DND-41 (cell line): Measurements from ENCODE around the gene NCK1.

Experiments
- ATAC-seq: fragments of 200-7000 bp; cut with Tn5 transposase; 3 replicates; pipeline ENCODE4 v1.9.1; 2021; ENCODE audit warnings: low read depth; ENCODE audit not compliant: insufficient read depth
- DNase-seq: peaks from one replicate; pipeline ENCODE4 v3.0.0-alpha.2; 2020
- H2AFZ ChIP-seq: 2 replicates; pipeline ENCODE4 v1.6.0; 2012; ENCODE audit warnings: low read depth, low read length
- H3K27ac ChIP-seq: 2 replicates; pipeline ENCODE4 v1.5.1; 2012; ENCODE audit warnings: low read length, inconsistent platforms
- H3K27me3 ChIP-seq: fragments of 200-600 bp; sonication (generic); 2 replicates; pipeline ENCODE4 v1.6.0; 2012; ENCODE audit warnings: low read length, mild to moderate bottlenecking, inconsistent platforms; ENCODE audit not compliant: insufficient read depth, poor library complexity
- H3K36me3 ChIP-seq: 2 replicates; pipeline ENCODE4 v1.5.1; 2012; ENCODE audit warnings: low read length, inconsistent platforms; ENCODE audit not compliant: insufficient read depth
- H3K4me1 ChIP-seq: 2 replicates; pipeline ENCODE4 v1.5.1; 2012; ENCODE audit warnings: mild to moderate bottlenecking, low read length; ENCODE audit not compliant: insufficient read depth
- H3K4me2 ChIP-seq: 2 replicates; pipeline ENCODE4 v1.6.0; 2012; ENCODE audit warnings: mild to moderate bottlenecking, moderate library complexity, low read length, inconsistent platforms; ENCODE audit not compliant: insufficient read depth
- H3K4me3 ChIP-seq, 2 experiments: fragments of 200-600 bp in 1 of 2; shearing (Covaris generic) in 1 of 2; 2 replicates each; pipeline ENCODE4 v1.5.1; 2012 to 2016; ENCODE audit warnings: inconsistent platforms in 2 of 2, low read length in 2 of 2, mild to moderate bottlenecking in 2 of 2, low read depth in 1 of 2, moderate library complexity in 1 of 2
- H3K79me2 ChIP-seq: 2 replicates; pipeline ENCODE4 v1.6.0; 2012; ENCODE audit warnings: low read length, inconsistent platforms; ENCODE audit not compliant: insufficient read depth
- H3K9ac ChIP-seq: 2 replicates; pipeline ENCODE4 v1.6.0; 2012; ENCODE audit warnings: low read depth, mild to moderate bottlenecking, inconsistent platforms, low read length, moderate library complexity
- H3K9me3 ChIP-seq: 2 replicates; pipeline ENCODE4 v1.5.1; 2012; ENCODE audit warnings: low read length, moderate library complexity, mild to moderate bottlenecking, inconsistent platforms; ENCODE audit not compliant: insufficient read depth, severe bottlenecking
- H4K20me1 ChIP-seq: 2 replicates; pipeline ENCODE4 v1.6.0; 2012; ENCODE audit warnings: low read length; ENCODE audit not compliant: insufficient read depth
- EZH2 ChIP-seq: IDR thresholded peaks from 3 replicates; pipeline ENCODE4 v1.6.1; 2012; ENCODE audit warnings: borderline replicate concordance, low read depth, mild to moderate bottlenecking, moderate library complexity, low read length, inconsistent platforms; ENCODE audit not compliant: severe bottlenecking
- TF ChIP-seq, protein P1 (sequence below): IDR thresholded peaks from 2 replicates; pipeline ENCODE4 v1.5.1; 2012; ENCODE audit warnings: borderline replicate concordance, low read length, moderate library complexity, mild to moderate bottlenecking; ENCODE audit not compliant: poor library complexity, severe bottlenecking; ENCODE audit errors: extremely low read depth

NCK1 gene

DNA sequence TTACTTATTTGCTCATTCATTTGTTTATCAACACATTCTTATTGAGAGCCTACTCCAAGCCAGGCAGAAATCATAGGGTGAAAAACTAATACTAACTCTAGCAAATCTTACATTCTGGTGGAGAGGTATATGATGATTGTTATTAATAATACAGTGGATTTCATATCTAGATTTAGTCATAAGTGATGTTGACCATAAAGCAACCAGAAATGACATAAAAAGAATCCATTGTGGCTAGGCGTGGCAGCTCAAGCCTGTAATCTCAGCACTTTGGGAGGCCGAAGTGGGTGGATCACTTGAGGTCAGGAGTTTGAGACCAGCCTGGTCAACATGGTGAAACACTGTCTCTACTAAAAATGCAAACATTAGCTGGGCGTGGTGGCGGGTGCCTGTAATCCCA, 69.6 kb downstream of the NCK1 start:
- no peaks in the 10 kb centered on the region for H3K27me3 ChIP-seq
- no peak overlapping the region for H3K27ac ChIP-seq
- peaks cover 56% of the 10 kb centered on the region for H3K36me3 ChIP-seq
- H3K4me2 ChIP-seq, result no peak overlapping the region
- no peak overlapping the region for H3K4me3 ChIP-seq
- H3K9ac ChIP-seq, result no peak overlapping the region
- H3K4me1 ChIP-seq, result no peaks in the 10 kb centered on the region
- 0 out of 2 replicates have a peak, but pooled peaks cover 3% of the 10 kb centered on the region for H4K20me1 ChIP-seq
- no peak for TF ChIP-seq EZH2
- TF ChIP-seq, protein P1, sequence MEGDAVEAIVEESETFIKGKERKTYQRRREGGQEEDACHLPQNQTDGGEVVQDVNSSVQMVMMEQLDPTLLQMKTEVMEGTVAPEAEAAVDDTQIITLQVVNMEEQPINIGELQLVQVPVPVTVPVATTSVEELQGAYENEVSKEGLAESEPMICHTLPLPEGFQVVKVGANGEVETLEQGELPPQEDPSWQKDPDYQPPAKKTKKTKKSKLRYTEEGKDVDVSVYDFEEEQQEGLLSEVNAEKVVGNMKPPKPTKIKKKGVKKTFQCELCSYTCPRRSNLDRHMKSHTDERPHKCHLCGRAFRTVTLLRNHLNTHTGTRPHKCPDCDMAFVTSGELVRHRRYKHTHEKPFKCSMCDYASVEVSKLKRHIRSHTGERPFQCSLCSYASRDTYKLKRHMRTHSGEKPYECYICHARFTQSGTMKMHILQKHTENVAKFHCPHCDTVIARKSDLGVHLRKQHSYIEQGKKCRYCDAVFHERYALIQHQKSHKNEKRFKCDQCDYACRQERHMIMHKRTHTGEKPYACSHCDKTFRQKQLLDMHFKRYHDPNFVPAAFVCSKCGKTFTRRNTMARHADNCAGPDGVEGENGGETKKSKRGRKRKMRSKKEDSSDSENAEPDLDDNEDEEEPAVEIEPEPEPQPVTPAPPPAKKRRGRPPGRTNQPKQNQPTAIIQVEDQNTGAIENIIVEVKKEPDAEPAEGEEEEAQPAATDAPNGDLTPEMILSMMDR, result no peak
- DNase-seq, result no peak
- H2AFZ ChIP-seq, result no peak overlapping the region
- no peaks in the 10 kb centered on the region for H3K9me3 ChIP-seq
- no peak for ATAC-seq
- peaks cover 63% of the 10 kb centered on the region for H3K79me2 ChIP-seq

DNA sequence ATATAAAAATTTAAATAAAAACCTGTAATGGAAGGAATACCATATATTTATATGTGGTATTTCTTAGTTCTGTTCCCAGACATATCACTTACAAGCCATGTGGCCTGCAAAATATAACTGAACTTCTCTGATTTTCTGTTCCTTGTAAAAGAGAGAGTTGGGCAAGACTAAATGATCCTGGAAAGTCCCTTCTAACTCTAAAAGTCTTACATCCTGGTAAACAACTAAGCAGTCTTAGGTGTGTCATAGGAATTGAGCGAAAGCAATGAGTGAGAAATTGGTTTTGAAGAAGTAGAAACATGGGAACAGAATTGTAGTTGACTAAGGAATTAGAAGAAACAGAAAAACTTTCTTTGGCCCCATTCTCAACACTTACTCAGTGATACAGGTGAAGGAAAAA, 70.5 kb downstream of the NCK1 start:
- H3K27me3 ChIP-seq, result no peaks in the 10 kb centered on the region
- ATAC-seq (no peak), DNase-seq (no peak)
- no peak overlapping the region for H2AFZ ChIP-seq
- H4K20me1 ChIP-seq, result no peaks in the 10 kb centered on the region
- no peaks in the 10 kb centered on the region for H3K4me1 ChIP-seq
- peaks cover 63% of the 10 kb centered on the region for H3K79me2 ChIP-seq
- peaks cover 55% of the 10 kb centered on the region for H3K36me3 ChIP-seq
- H3K4me3 ChIP-seq, result no peak overlapping the region
- no peak overlapping the region for H3K4me2 ChIP-seq
- no peak overlapping the region for H3K27ac ChIP-seq
- H3K9ac ChIP-seq, result no peak overlapping the region
- H3K9me3 ChIP-seq, result no peaks in the 10 kb centered on the region
- TF ChIP-seq, protein P1, result no peak
- no peak for TF ChIP-seq EZH2

DNA sequence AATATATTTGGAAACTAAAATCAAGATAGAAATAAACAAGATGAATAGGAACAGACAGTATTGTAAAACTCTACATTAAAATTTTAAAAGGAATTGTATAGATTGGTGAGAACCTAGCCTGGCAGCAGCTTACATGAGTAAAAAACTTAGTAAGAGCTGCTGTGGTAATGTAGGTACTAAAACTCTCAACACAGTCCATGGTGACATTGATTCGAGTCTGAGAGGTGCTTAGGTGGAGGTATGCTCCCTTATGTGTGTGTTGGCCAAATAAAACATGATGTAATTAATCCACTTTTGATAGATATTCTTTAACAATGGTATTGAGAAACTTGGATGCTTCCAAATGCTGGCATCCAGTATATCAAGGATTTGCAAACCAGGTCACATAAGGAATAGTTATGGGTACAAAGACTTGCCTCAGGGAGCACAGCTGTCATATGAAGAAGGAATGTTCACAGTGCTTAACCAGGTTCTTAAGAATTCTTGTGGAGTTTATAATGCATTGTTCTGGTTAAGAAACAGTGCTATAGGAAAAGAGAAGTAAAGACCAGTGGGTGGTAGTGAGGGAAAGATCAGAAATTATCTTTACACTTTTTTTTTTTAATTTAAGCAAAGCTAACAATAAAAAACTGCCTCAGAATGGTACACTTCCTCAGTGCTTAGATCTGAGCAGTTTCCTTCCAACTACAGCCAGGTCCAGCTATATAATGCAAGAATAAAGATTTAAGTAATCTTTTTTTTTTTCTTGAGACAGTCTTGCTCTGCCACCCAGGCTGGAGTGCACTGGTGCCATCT, 71.2 kb downstream of the NCK1 start:
- H3K36me3 ChIP-seq, result peaks cover 48% of the 10 kb centered on the region
- H3K9me3 ChIP-seq, result no peaks in the 10 kb centered on the region
- H4K20me1 ChIP-seq, result no peaks in the 10 kb centered on the region
- no peaks in the 10 kb centered on the region for H3K4me1 ChIP-seq
- H3K27me3 ChIP-seq, result no peaks in the 10 kb centered on the region
- ATAC-seq (no peak), DNase-seq (no peak)
- no peak overlapping the region for H3K4me3 ChIP-seq
- H3K4me2 ChIP-seq, result no peak overlapping the region
- no peak overlapping the region for H2AFZ ChIP-seq
- H3K79me2 ChIP-seq, result peaks cover 63% of the 10 kb centered on the region
- H3K9ac ChIP-seq, result no peak overlapping the region
- no peak for TF ChIP-seq EZH2
- TF ChIP-seq, protein P1, result no peak
- H3K27ac ChIP-seq, result no peak overlapping the region
